B cell (primary cell): ENCODE measurements around the gene SLC5A2.

Source experiments
- EZH2 ChIP-seq: IDR thresholded peaks from 2 replicates; pipeline ENCODE4 v1.6.1; 2012; ENCODE audit warnings: borderline replicate concordance, low read depth, mild to moderate bottlenecking, moderate library complexity, low read length; ENCODE audit not compliant: insufficient read depth, poor library complexity, severe bottlenecking
- TF ChIP-seq, protein P1 (sequence below): fragments of 200-600 bp; IDR thresholded peaks from one replicate; pipeline ENCODE4 v1.8.0; 2022; ENCODE audit warnings: antibody characterized with exemption, mild to moderate bottlenecking

DNA sequence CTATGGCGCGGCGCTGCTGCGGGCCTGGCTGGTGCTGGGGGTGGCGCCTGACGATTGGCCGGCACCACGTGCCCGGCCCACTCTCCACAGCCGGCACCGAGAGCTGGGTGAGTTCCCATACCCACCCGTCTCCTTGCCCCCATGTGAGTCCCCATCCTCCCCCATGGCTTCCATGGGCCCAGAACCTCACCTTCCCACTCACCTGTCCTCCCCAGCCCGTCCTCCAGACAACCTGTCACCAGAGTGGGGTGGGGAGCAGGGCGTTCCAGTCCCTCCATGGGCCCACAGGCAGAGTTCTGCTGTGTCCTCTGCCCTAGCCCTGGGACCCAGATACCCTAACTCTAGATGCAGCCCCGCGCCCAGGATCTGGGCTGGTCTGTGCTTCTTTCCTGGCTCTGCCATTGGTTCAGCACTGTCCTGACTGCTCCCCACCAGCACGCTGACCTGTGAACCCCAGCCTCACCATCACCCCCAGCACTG lies 18.1 kb upstream of the SLC5A2 start:
- TF ChIP-seq, protein P1, sequence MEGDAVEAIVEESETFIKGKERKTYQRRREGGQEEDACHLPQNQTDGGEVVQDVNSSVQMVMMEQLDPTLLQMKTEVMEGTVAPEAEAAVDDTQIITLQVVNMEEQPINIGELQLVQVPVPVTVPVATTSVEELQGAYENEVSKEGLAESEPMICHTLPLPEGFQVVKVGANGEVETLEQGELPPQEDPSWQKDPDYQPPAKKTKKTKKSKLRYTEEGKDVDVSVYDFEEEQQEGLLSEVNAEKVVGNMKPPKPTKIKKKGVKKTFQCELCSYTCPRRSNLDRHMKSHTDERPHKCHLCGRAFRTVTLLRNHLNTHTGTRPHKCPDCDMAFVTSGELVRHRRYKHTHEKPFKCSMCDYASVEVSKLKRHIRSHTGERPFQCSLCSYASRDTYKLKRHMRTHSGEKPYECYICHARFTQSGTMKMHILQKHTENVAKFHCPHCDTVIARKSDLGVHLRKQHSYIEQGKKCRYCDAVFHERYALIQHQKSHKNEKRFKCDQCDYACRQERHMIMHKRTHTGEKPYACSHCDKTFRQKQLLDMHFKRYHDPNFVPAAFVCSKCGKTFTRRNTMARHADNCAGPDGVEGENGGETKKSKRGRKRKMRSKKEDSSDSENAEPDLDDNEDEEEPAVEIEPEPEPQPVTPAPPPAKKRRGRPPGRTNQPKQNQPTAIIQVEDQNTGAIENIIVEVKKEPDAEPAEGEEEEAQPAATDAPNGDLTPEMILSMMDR, result no peak
- TF ChIP-seq EZH2, result no peak
